Tibial artery (tissue), 4 donors: Measurements from ENCODE around the gene MATN4.

Experiments
- DNase-seq, 2 donors: peaks; one replicate each; pipeline ENCODE4 v3.0.0-alpha.2; 2019
- H3K27ac ChIP-seq, 2 donors: fragments of 200-600 bp; sonication (generic) in 1 of 2; 1 replicate in 1 of 2; 2 replicates in 1 of 2; pipeline ENCODE4 v1.5.1; 2018 to 2019; ENCODE audit warnings: mild to moderate bottlenecking in 1 of 2
- H3K27me3 ChIP-seq, 2 donors: fragments of 200-600 bp; sonication (generic) in 1 of 2; one replicate each; pipeline versions ENCODE4 v1.5.1 to v1.6.0; 2016 to 2019
- H3K36me3 ChIP-seq, 3 donors: fragments of 200-600 bp; sonication (generic) in 2 of 3; one replicate each; pipeline ENCODE4 v1.5.1; 2016 to 2019; ENCODE audit warnings: mild to moderate bottlenecking in 2 of 3
- H3K4me1 ChIP-seq, 4 donors: fragments of 200-600 bp; sonication (generic) in 2 of 4; 1 replicate in 3 of 4; 2 replicates in 1 of 4; pipeline ENCODE4 v1.5.1; 2016 to 2019
- H3K4me3 ChIP-seq, 2 donors: fragments of 200-600 bp; sonication (generic) in 1 of 2; 1 replicate in 1 of 2; 2 replicates in 1 of 2; pipeline ENCODE4 v1.5.1; 2018 to 2019; ENCODE audit warnings: mild to moderate bottlenecking in 2 of 2
- H3K9me3 ChIP-seq, 3 donors: fragments of 200-600 bp; sonication (generic) in 1 of 3; one replicate each; pipeline ENCODE4 v1.5.1; 2016 to 2019
- CTCF ChIP-seq, 2 experiments: fragments of 200-600 bp in 1 of 2; fragments of 450-650 bp in 1 of 2; IDR thresholded peaks; one replicate each; pipeline ENCODE4 v1.5.1; 2017 to 2019; ENCODE audit warnings: antibody characterized with exemption in 2 of 2, mild to moderate bottlenecking in 1 of 2, moderate library complexity in 1 of 2
- intact Hi-C: fragments of 100-400 bp; cut with DNase I; formaldehyde crosslinking; loops from one replicate; pipeline ENCODE4 v1.15.0; 2023; ENCODE audit warnings: low total_unique reads

MATN4 gene

GRCh38 chr20:45309075-45309474 lies 976 bp upstream of the MATN4 start:
- peak in 1 of 2 donors; percentile 23 for DNase-seq
- Histone ChIP-seq H3K4me1 (peaks cover 0 to 18% (median 9%) of the 10 kb centered on the region in 4 donors), H3K27ac (no peak overlapping the region), H3K27me3 (peaks cover 0 to 77% of the 10 kb centered on the region in 2 donors), H3K4me3 (no peak overlapping the region), H3K9me3 (no peaks in the 10 kb centered on the region), H3K36me3 (no peaks in the 10 kb centered on the region)
- TF ChIP-seq CTCF (IDR thresholded peaks at IDR 0.05) = no peak
- intact Hi-C loops = no loop called here

- Histone ChIP-seq H3K4me1 (peaks cover 0 to 18% (median 9%) of the 10 kb centered on the region in 4 donors), H3K27ac (no peak overlapping the region), H3K36me3 (no peaks in the 10 kb centered on the region), H3K9me3 (no peaks in the 10 kb centered on the region), H3K27me3 (peaks cover 0 to 76% of the 10 kb centered on the region in 2 donors), H3K4me3 (no peak overlapping the region)
- intact Hi-C loops = no loop called here
- TF ChIP-seq CTCF (IDR thresholded peaks at IDR 0.05) = no peak
- no peak for DNase-seq
Measured at GRCh38 chr20:45307076-45307640, 941 bp downstream of the MATN4 start.

- peak; percentile 48 to 74 for TF ChIP-seq CTCF (IDR thresholded peaks at IDR 0.05)
- peak in 1 of 2 donors; percentile 64 for DNase-seq
- Histone ChIP-seq H3K4me1 (peaks cover 0 to 14% (median 6%) of the 10 kb centered on the region in 4 donors), H3K4me3 (no peak within 1 kb of the TSS), H3K27me3 (peaks cover 0 to 69% of the 10 kb centered on the region in 2 donors), H3K36me3 (no peaks in the 10 kb centered on the region), H3K27ac (no peak within 1 kb of the TSS), H3K9me3 (no peaks in the 10 kb centered on the region)
- intact Hi-C loops = no loop called here
Measured at GRCh38 chr20:45306431-45306982, 1.6 kb downstream of the MATN4 start, which contains the start of gene RBPJL. RBPJL (plus strand) TSS chr20:45306840; CDS start chr20:45306923, 83 bp downstream.

GRCh38 chr20:45305262-45305661 lies 2.8 kb downstream of the MATN4 start:
- Histone ChIP-seq H3K4me3 (no peak overlapping the region), H3K4me1 (peaks cover 0 to 11% (median 4%) of the 10 kb centered on the region in 4 donors), H3K9me3 (no peaks in the 10 kb centered on the region), H3K27me3 (peaks cover 0 to 69% of the 10 kb centered on the region in 2 donors), H3K27ac (no peak overlapping the region), H3K36me3 (no peaks in the 10 kb centered on the region)
- TF ChIP-seq CTCF (IDR thresholded peaks at IDR 0.05) = no peak
- intact Hi-C loops = no loop called here
- DNase-seq = peak in 1 of 2 donors; percentile 55

GRCh38 chr20:45304464-45304999 lies 3.6 kb downstream of the MATN4 start:
- Histone ChIP-seq H3K27ac (no peak overlapping the region), H3K27me3 (peaks cover 0 to 69% of the 10 kb centered on the region in 2 donors), H3K4me1 (peaks cover 0 to 11% (median 4%) of the 10 kb centered on the region in 4 donors), H3K4me3 (no peak overlapping the region), H3K36me3 (no peaks in the 10 kb centered on the region), H3K9me3 (no peaks in the 10 kb centered on the region)
- TF ChIP-seq CTCF (IDR thresholded peaks at IDR 0.05) = no peak
- intact Hi-C loops = no loop called here
- peak in 1 of 2 donors; percentile 53 for DNase-seq
